Vagina (tissue), 2 donors: ENCODE measurements around the gene DDX54. TPM values are rescaled to one million over a fixed set of nuclear protein-coding genes. Genes with fewer than 3 reads are reported as not detected.

ENCODE experiments used
- DNase-seq, 2 donors: peaks; one replicate each; pipeline ENCODE4 v3.0.0-alpha.2; 2017; ENCODE audit errors: extremely low spot score in 2 of 2
- H3K27ac ChIP-seq: fragments of 200-600 bp; sonication (generic); one replicate; pipeline ENCODE4 v1.5.1; 2019
- H3K27me3 ChIP-seq: fragments of 200-600 bp; sonication (generic); one replicate; pipeline ENCODE4 v1.5.1; 2019
- H3K36me3 ChIP-seq, 2 donors: fragments of 200-600 bp; sonication (generic); one replicate each; pipeline ENCODE4 v1.5.1; 2017 to 2019
- H3K4me1 ChIP-seq: fragments of 200-600 bp; sonication (generic); one replicate; pipeline ENCODE4 v1.5.1; 2019
- H3K4me3 ChIP-seq, 2 donors: fragments of 200-600 bp; sonication (generic); 1 replicate in 1 of 2; 2 replicates in 1 of 2; pipeline ENCODE4 v1.5.1; 2016 to 2019
- H3K9me3 ChIP-seq: fragments of 200-600 bp; sonication (generic); one replicate; pipeline ENCODE4 v1.5.1; 2019
- CTCF ChIP-seq, 3 experiments: fragments of 450-650 bp in 2 of 3; fragments of 200-600 bp in 1 of 3; sonication (generic) in 1 of 3; IDR thresholded peaks; one replicate each; pipeline ENCODE4 v1.5.1; 2017 to 2019; ENCODE audit warnings: antibody characterized with exemption in 3 of 3, mild to moderate bottlenecking in 2 of 3, moderate library complexity in 2 of 3
- POLR2A ChIP-seq, 2 donors: fragments of 450-650 bp; IDR thresholded peaks; one replicate each; pipeline ENCODE4 v1.6.1; 2017; ENCODE audit warnings: antibody characterized with exemption in 2 of 2, mild to moderate bottlenecking in 2 of 2, moderate library complexity in 2 of 2
- POLR2AphosphoS5 ChIP-seq, 2 donors: sonication (generic); formaldehyde crosslinking; IDR thresholded peaks; one replicate each; pipeline ENCODE4 v1.9.0; 2017; ENCODE audit warnings: antibody characterized with exemption in 2 of 2, mild to moderate bottlenecking in 2 of 2, low read depth in 1 of 2; ENCODE audit not compliant: insufficient read depth in 1 of 2
- intact Hi-C: fragments of 100-400 bp; cut with DNase I; formaldehyde crosslinking; loops from one replicate; pipeline ENCODE4 v1.15.1; 2023
- total RNA-seq: library from RNA; depleted of rRNA; stranded (reverse); fragments of >200 nt; gene quantifications from one replicate; pipeline ENCODE4 v1.2.3, GENCODE V29; 2016

DDX54 gene
- total RNA-seq, 1 donor from 2014 or later = 52.5 TPM

- no peak for DNase-seq
- intact Hi-C loops = no loop called here
- Histone ChIP-seq H3K27me3 (no peaks in the 10 kb centered on the region), H3K9me3 (no peaks in the 10 kb centered on the region), H3K27ac (no peak overlapping the region), H3K4me1 (no peaks in the 10 kb centered on the region), H3K4me3 (no peak overlapping the region), H3K36me3 (peaks cover 10 to 88% of the 10 kb centered on the region in 2 donors)
- TF ChIP-seq POLR2A (IDR thresholded peaks at IDR 0.05) (no peak), CTCF (IDR thresholded peaks at IDR 0.05) (no peak), POLR2AphosphoS5 (IDR thresholded peaks at IDR 0.05; ENCODE audit: insufficient read depth in 1 of 2, low read depth in 1 of 2) (no peak)
Measured at GRCh38 chr12:113169697-113170096, 15.6 kb downstream of the DDX54 start.

GRCh38 chr12:113167868-113168267 is 17.4 kb downstream of the DDX54 start:
- H3K4me1 ChIP-seq = no peaks in the 10 kb centered on the region
- no peak overlapping the region for H3K4me3 ChIP-seq
- DNase-seq = no peak
- no peak for TF ChIP-seq POLR2AphosphoS5 (IDR thresholded peaks at IDR 0.05; ENCODE audit: insufficient read depth in 1 of 2, low read depth in 1 of 2)
- TF ChIP-seq POLR2A (IDR thresholded peaks at IDR 0.05) = no peak
- no peak for TF ChIP-seq CTCF (IDR thresholded peaks at IDR 0.05)
- H3K27ac ChIP-seq = no peak overlapping the region
- intact Hi-C loops = no loop called here
- H3K9me3 ChIP-seq = no peaks in the 10 kb centered on the region
- H3K36me3 ChIP-seq = peaks cover 10 to 90% of the 10 kb centered on the region in 2 donors
- no peaks in the 10 kb centered on the region for H3K27me3 ChIP-seq

- intact Hi-C loops = no loop called here
- Histone ChIP-seq H3K27me3 (no peaks in the 10 kb centered on the region), H3K9me3 (no peaks in the 10 kb centered on the region), H3K4me1 (no peaks in the 10 kb centered on the region), H3K36me3 (peaks cover 10 to 88% of the 10 kb centered on the region in 2 donors), H3K27ac (no peak overlapping the region), H3K4me3 (no peak overlapping the region)
- no peak for DNase-seq
- TF ChIP-seq POLR2A (IDR thresholded peaks at IDR 0.05) (no peak), CTCF (IDR thresholded peaks at IDR 0.05) (no peak), POLR2AphosphoS5 (IDR thresholded peaks at IDR 0.05; ENCODE audit: insufficient read depth in 1 of 2, low read depth in 1 of 2) (no peak)
Measured at GRCh38 chr12:113165521-113166450, 19.5 kb downstream of the DDX54 start.

- intact Hi-C loops = no loop called here
- H3K4me3 ChIP-seq = no peak overlapping the region
- no peak for DNase-seq
- no peaks in the 10 kb centered on the region for H3K9me3 ChIP-seq
- H3K27ac ChIP-seq = no peak overlapping the region
- H3K4me1 ChIP-seq = no peaks in the 10 kb centered on the region
- H3K27me3 ChIP-seq = no peaks in the 10 kb centered on the region
- H3K36me3 ChIP-seq = peaks cover 10 to 88% of the 10 kb centered on the region in 2 donors
- TF ChIP-seq POLR2AphosphoS5 (IDR thresholded peaks at IDR 0.05; ENCODE audit: insufficient read depth in 1 of 2, low read depth in 1 of 2) (no peak), CTCF (IDR thresholded peaks at IDR 0.05) (no peak), POLR2A (IDR thresholded peaks at IDR 0.05) (no peak)
Measured at GRCh38 chr12:113164014-113164413, 21.3 kb downstream of the DDX54 start.

- H3K9me3 ChIP-seq = no peaks in the 10 kb centered on the region
- H3K4me3 ChIP-seq = no peak overlapping the region
- TF ChIP-seq POLR2A (IDR thresholded peaks at IDR 0.05) = no peak
- TF ChIP-seq CTCF (IDR thresholded peaks at IDR 0.05) = no peak
- TF ChIP-seq POLR2AphosphoS5 (IDR thresholded peaks at IDR 0.05; ENCODE audit: insufficient read depth in 1 of 2, low read depth in 1 of 2) = no peak
- intact Hi-C loops = no loop called here
- no peak for DNase-seq
- no peaks in the 10 kb centered on the region for H3K27me3 ChIP-seq
- peaks cover 7 to 88% of the 10 kb centered on the region in 2 donors for H3K36me3 ChIP-seq
- H3K27ac ChIP-seq = no peak overlapping the region
- H3K4me1 ChIP-seq = no peaks in the 10 kb centered on the region
Measured at GRCh38 chr12:113163030-113163360, 22.3 kb downstream of the DDX54 start.
